Fibroblast of pulmonary artery (primary cell): ENCODE data around the gene WDR38.

Source experiments
- DNase-seq: peaks from one replicate; pipeline ENCODE4 v3.0.0-alpha.2; 2010; ENCODE audit warnings: low read depth
- H3K4me3 ChIP-seq: replicated peaks from 2 replicates; pipeline ENCODE4 v1.5.1; 2011; ENCODE audit warnings: low read depth, mild to moderate bottlenecking, control low read depth, low read length, moderate library complexity
- CTCF ChIP-seq: IDR thresholded peaks from 2 replicates; pipeline ENCODE4 v1.5.1; 2011; ENCODE audit warnings: mild to moderate bottlenecking, control low read depth, low read length, inconsistent platforms; ENCODE audit errors: missing control alignments

Gene WDR38

GRCh38 chr9:124818431-124819281 lies 34.6 kb upstream of the WDR38 start:
- no peak overlapping the region for H3K4me3 ChIP-seq
- no peak for TF ChIP-seq CTCF
- no peak for DNase-seq

GRCh38 chr9:124820698-124821623 lies 32.3 kb upstream of the WDR38 start:
- TF ChIP-seq CTCF: no peak
- no peak overlapping the region for H3K4me3 ChIP-seq
- no peak for DNase-seq

GRCh38 chr9:124828489-124829333 lies 24.5 kb upstream of the WDR38 start:
- DNase-seq: no peak
- H3K4me3 ChIP-seq: no peak overlapping the region
- TF ChIP-seq CTCF: no peak

- no peak for TF ChIP-seq CTCF
- DNase-seq: no peak
These were observed 24.0 kb upstream of the WDR38 start for GRCh38 chr9:124829334-124829669.

GRCh38 chr9:124830593-124830992 lies 22.7 kb upstream of the WDR38 start:
- no peak overlapping the region for H3K4me3 ChIP-seq

More at GRCh38 chr9:124829334-124829669, 24.0 kb upstream of the WDR38 start:
- H3K4me3 ChIP-seq: no peak overlapping the region

More at GRCh38 chr9:124830593-124830992, 22.7 kb upstream of the WDR38 start:
- no peak for DNase-seq
- no peak for TF ChIP-seq CTCF
